DOHH2 (cell line): ENCODE data around the gene DNAJB9.

Experiments used
- CTCF ChIP-seq: fragments of 200-600 bp; sonication (generic); IDR thresholded peaks from one replicate; pipeline ENCODE4 v1.5.1; 2014; ENCODE audit warnings: antibody characterized with exemption, mild to moderate bottlenecking, low read depth, low read length; ENCODE audit not compliant: poor library complexity, severe bottlenecking
- EZH2phosphoT487 ChIP-seq: fragments of 200-600 bp; sonication (generic); IDR thresholded peaks from 2 replicates; pipeline ENCODE4 v1.6.1; 2017; ENCODE audit warnings: borderline replicate concordance, mild to moderate bottlenecking, antibody characterized with exemption, low read length, moderate library complexity, mixed read lengths

DNA sequence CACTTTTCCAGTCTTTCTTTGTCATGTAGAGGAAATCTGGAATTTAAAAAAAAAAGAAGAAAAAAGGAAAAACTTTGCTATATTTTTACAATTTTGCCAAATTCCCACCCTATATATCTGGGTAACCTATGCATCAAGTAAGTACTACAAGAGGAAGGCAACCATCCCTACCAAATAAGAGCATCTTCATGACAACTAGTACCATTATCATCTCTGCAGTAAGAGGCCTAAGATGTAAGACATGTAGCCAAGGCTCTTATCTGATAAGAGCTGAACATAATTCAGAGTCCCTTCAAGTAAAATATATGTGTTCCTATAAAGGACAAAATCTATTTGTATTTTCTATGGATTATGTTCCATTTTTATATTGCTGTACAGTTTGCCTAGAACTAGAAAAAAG is 3.7 kb upstream of the DNAJB9 start:
- TF ChIP-seq CTCF (no peak), EZH2phosphoT487 (no peak)
